H1 (cell line): ENCODE results near the gene SULF2. TPM values are rescaled to one million over a fixed set of nuclear protein-coding genes. Genes with fewer than 3 reads are reported as not detected.
"Not testable (repeated sequence)": the region's sequence is repeated elsewhere in the genome, so short reads cannot be mapped to it uniquely, and the experiment has no call there.

Experiments
- CTCF ChIA-PET: fragments of 300-600 bp; sonication (Branson Sonifier 250); formaldehyde crosslinking; loops from one replicate; lab custom pipeline; 2021; ENCODE audit not compliant: partially characterized antibody; lab: Charles Lee
- POLR2A ChIA-PET: fragments of 300-600 bp; sonication (Branson Sonifier 250); formaldehyde crosslinking; loops from one replicate; lab custom pipeline; 2021; ENCODE audit warnings: inconsistent platforms; ENCODE audit not compliant: partially characterized antibody; lab: Charles Lee
- DNase-seq, 2 experiments: peaks; one replicate each; pipeline versions ENCODE4 v3.0.0 to v3.0.0-alpha.2; 2010 to 2022; ENCODE audit warnings: low spot score in 2 of 2, low read depth in 1 of 2, mixed read lengths in 1 of 2
- FAIRE-seq: peaks from 2 replicates; lab custom pipeline; 2011; peaks lifted over from hg19 to GRCh38; lab: Jason Lieb, UNC
- H2AFZ ChIP-seq: 2 replicates; pipeline ENCODE4 v1.8.1; 2012; ENCODE audit warnings: low read length, inconsistent platforms
- H2AK5ac ChIP-seq: 2 replicates; pipeline ENCODE4 v1.6.1; 2013; ENCODE audit warnings: low read depth, low read length
- H2BK120ac ChIP-seq: replicated peaks from 2 replicates; pipeline ENCODE3; 2013; ENCODE audit warnings: low read depth, low read length, inconsistent platforms
- H2BK12ac ChIP-seq: 2 replicates; pipeline ENCODE4 v1.6.1; 2013; ENCODE audit warnings: low read depth, low read length
- H2BK15ac ChIP-seq: 2 replicates; pipeline ENCODE4 v1.6.1; 2013; ENCODE audit warnings: low read length
- H2BK20ac ChIP-seq: 2 replicates; pipeline ENCODE4 v1.6.1; 2013; ENCODE audit warnings: low read length
- H2BK5ac ChIP-seq: 2 replicates; pipeline ENCODE4 v1.6.1; 2013; ENCODE audit warnings: low read depth, low read length
- H3K14ac ChIP-seq: 2 replicates; pipeline ENCODE4 v1.6.1; 2013; ENCODE audit warnings: inconsistent platforms; ENCODE audit not compliant: insufficient read length
- H3K18ac ChIP-seq: 2 replicates; pipeline ENCODE4 v1.6.1; 2013; ENCODE audit warnings: low read length; ENCODE audit errors: extremely low read depth
- H3K23ac ChIP-seq: 2 replicates; pipeline ENCODE4 v1.6.1; 2013; ENCODE audit warnings: inconsistent platforms; ENCODE audit not compliant: insufficient read length
- H3K23me2 ChIP-seq: 2 replicates; pipeline ENCODE4 v1.6.1; 2013; ENCODE audit warnings: low read depth, low read length
- H3K27ac ChIP-seq: 2 replicates; pipeline ENCODE4 v1.6.1; 2011; ENCODE audit warnings: low read depth, low read length, inconsistent platforms
- H3K27me3 ChIP-seq, 4 experiments: replicated peaks in 1 of 4; 1 replicate in 1 of 4; 2 replicates in 3 of 4; pipeline versions ENCODE4 v1.6.1 to v1.8.1; 2011 to 2013; ENCODE audit warnings: low read length in 3 of 4, mild to moderate bottlenecking in 3 of 4, inconsistent platforms in 2 of 4, mixed read lengths in 2 of 4, moderate library complexity in 1 of 4; ENCODE audit not compliant: control insufficient read depth in 3 of 4, insufficient read depth in 3 of 4; ENCODE audit errors: extremely low read depth in 1 of 4
- H3K36me3 ChIP-seq, 4 experiments: 2 replicates each; pipeline versions ENCODE4 v1.6.1 to v1.8.1; 2011 to 2013; ENCODE audit warnings: mild to moderate bottlenecking in 4 of 4, low read length in 3 of 4, moderate library complexity in 2 of 4, control low read depth in 1 of 4, inconsistent platforms in 1 of 4; ENCODE audit not compliant: insufficient read depth in 4 of 4, control insufficient read depth in 2 of 4
- H3K4ac ChIP-seq: replicated peaks from 2 replicates; pipeline ENCODE3; 2013; ENCODE audit warnings: low read length, low read depth, mixed read lengths, inconsistent platforms; ENCODE audit not compliant: insufficient read length
- H3K4me1 ChIP-seq, 4 experiments: replicated peaks in 1 of 4; 1 replicate in 1 of 4; 2 replicates in 3 of 4; pipeline versions ENCODE4 v1.6.1 to v1.8.1; 2011 to 2013; ENCODE audit warnings: low read length in 3 of 4, inconsistent platforms in 2 of 4, mixed read lengths in 1 of 4; ENCODE audit not compliant: insufficient read depth in 4 of 4, control insufficient read depth in 3 of 4
- H3K4me2 ChIP-seq, 2 experiments: 2 replicates each; pipeline versions ENCODE4 v1.6.1 to v1.8.1; 2011 to 2013; ENCODE audit warnings: low read depth in 2 of 2, low read length in 2 of 2, control low read depth in 1 of 2, inconsistent platforms in 1 of 2, mild to moderate bottlenecking in 1 of 2; ENCODE audit not compliant: insufficient read depth in 1 of 2
- H3K4me3 ChIP-seq, 4 experiments: fragments of 200-600, 300-600 bp in 1 of 4; sonication (generic), shearing (Covaris generic), sonication (Bioruptor Twin) in 1 of 4; 2 replicates each; pipeline versions ENCODE4 v1.5.1 to v1.8.1; 2011 to 2016; ENCODE audit warnings: low read length in 4 of 4, low read depth in 3 of 4, control low read depth in 2 of 4, inconsistent platforms in 2 of 4, mild to moderate bottlenecking in 2 of 4, mixed read lengths in 1 of 4, moderate library complexity in 1 of 4; ENCODE audit not compliant: insufficient read depth in 2 of 4; ENCODE audit errors: extremely low read depth in 1 of 4
- H3K56ac ChIP-seq: replicated peaks from 2 replicates; pipeline ENCODE3; 2013; ENCODE audit warnings: low read depth, mild to moderate bottlenecking, mixed read lengths, low read length, inconsistent platforms; ENCODE audit not compliant: insufficient read length
- H3K79me1 ChIP-seq: 2 replicates; pipeline ENCODE4 v1.6.1; 2013; ENCODE audit warnings: low read depth, low read length, control low read depth
- H3K79me2 ChIP-seq, 2 experiments: 2 replicates each; pipeline versions ENCODE4 v1.6.1 to v1.8.1; 2012 to 2013; ENCODE audit warnings: low read length in 2 of 2, mild to moderate bottlenecking in 2 of 2, inconsistent platforms in 1 of 2; ENCODE audit not compliant: insufficient read depth in 2 of 2, control insufficient read depth in 1 of 2
- H3K9ac ChIP-seq, 4 experiments: replicated peaks in 1 of 4; 1 replicate in 1 of 4; 2 replicates in 3 of 4; pipeline versions ENCODE4 v1.6.1 to v1.8.1; 2011 to 2013; ENCODE audit warnings: low read depth in 3 of 4, low read length in 3 of 4, control low read depth in 2 of 4, mild to moderate bottlenecking in 2 of 4, moderate library complexity in 2 of 4, inconsistent platforms in 1 of 4; ENCODE audit errors: extremely low read depth in 1 of 4
- H3K9me3 ChIP-seq, 2 experiments: 2 replicates each; pipeline versions ENCODE4 v1.6.1 to v1.8.1; 2012 to 2013; ENCODE audit warnings: mild to moderate bottlenecking in 2 of 2, moderate library complexity in 2 of 2, control low read depth in 1 of 2, inconsistent platforms in 1 of 2, low read depth in 1 of 2, low read length in 1 of 2, mixed read lengths in 1 of 2; ENCODE audit not compliant: insufficient read depth in 2 of 2
- H4K20me1 ChIP-seq, 2 experiments: replicated peaks in 1 of 2; 2 replicates each; pipeline versions ENCODE3 to v1.8.1; 2011 to 2013; ENCODE audit warnings: inconsistent platforms in 2 of 2, low read length in 2 of 2, mild to moderate bottlenecking in 1 of 2; ENCODE audit not compliant: insufficient read depth in 2 of 2, control insufficient read depth in 1 of 2
- H4K5ac ChIP-seq: 2 replicates; pipeline ENCODE4 v1.6.1; 2013; ENCODE audit warnings: low read length, low read depth, mixed read lengths, inconsistent platforms; ENCODE audit not compliant: insufficient read length
- H4K8ac ChIP-seq: 2 replicates; pipeline ENCODE4 v1.8.0; 2013; ENCODE audit warnings: mild to moderate bottlenecking, moderate library complexity, low read length, inconsistent platforms; ENCODE audit not compliant: insufficient read depth; ENCODE audit errors: extremely low read depth
- H4K91ac ChIP-seq: replicated peaks from 2 replicates; pipeline ENCODE3; 2013; ENCODE audit warnings: low read length, mixed read lengths, inconsistent platforms; ENCODE audit not compliant: insufficient read length
- WGBS, 2 experiments: shearing (Covaris generic) in 1 of 2; methylation state at CpG; one replicate each; pipeline versions ENCODE4 v1.1.6 to v1.1.7; 2013 to 2015; ENCODE audit warnings: low lambda C conversion rate in 2 of 2, mixed read lengths in 2 of 2, inconsistent platforms in 1 of 2, low coverage in 1 of 2, missing lambda C conversion rate in 1 of 2; ENCODE audit not compliant: insufficient replicate concordance in 2 of 2, insufficient coverage in 1 of 2, insufficient read length in 1 of 2; ENCODE audit errors: extremely low coverage in 1 of 2, missing lambda C conversion rate in 1 of 2; 5-methylcytosine and 5-hydroxymethylcytosine counted together
- polyA plus RNA-seq, 7 experiments: library from polyadenylated mRNA; depleted of rRNA in 3 of 7; stranded (reverse) in 5 of 7; unstranded in 2 of 7; fragments of >200 nt in 5 of 7; fragments of 200-250 nt in 2 of 7; gene quantifications; 1 replicate in 5 of 7; 2 replicates in 1 of 7; 4 replicates in 1 of 7; pipeline versions ENCODE4 v1.2.1 to v1.2.3, GENCODE V29; 2011 to 2013; ENCODE audit warnings: missing spikeins in 2 of 7, mixed read lengths in 2 of 7
- total RNA-seq: library from RNA; stranded (reverse); fragmentation: NEBNext Ultra II Directional; extraction: Animal tissue kit (Norgen Biotek cat#: 25700); gene quantifications from 2 replicates; pipeline ENCODE4 v1.2.1, GENCODE V29; 2021

The SULF2 gene
- total and polyA plus RNA-seq, 2 of the 8 experiments (the other 6 are each of a cell fraction or from before 2014, with no cell fraction given), result 15.7 to 28.2 TPM

DNA sequence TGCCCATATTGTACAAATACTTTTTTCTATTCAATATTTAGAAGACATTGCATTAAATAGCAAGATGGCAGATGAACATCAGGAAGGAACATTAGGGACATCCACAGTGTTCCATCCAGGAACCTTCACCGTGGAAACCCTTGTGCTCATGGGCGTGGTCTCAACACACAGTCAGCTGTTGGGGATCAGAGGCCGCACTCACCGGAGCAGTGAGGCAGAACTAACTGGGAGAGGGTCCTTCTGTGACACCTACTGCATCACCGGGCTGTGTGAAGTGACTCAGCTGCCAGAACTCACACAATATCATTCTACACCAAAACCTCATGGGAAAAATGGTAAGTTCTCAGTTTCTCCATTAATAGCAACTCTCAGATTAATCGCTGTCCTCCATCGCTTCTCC is 46.4 kb upstream of the SULF2 start:
- H3K4me3 ChIP-seq, H3K14ac ChIP-seq, H3K4me1 ChIP-seq, H3K27ac ChIP-seq, H4K8ac ChIP-seq, H3K23me2 ChIP-seq, H3K23ac ChIP-seq, H2BK5ac ChIP-seq, H3K79me1 ChIP-seq, DNase-seq, H3K18ac ChIP-seq, H2BK15ac ChIP-seq, H3K9ac ChIP-seq, H3K27me3 ChIP-seq, H2BK12ac ChIP-seq, H3K56ac ChIP-seq, H4K91ac ChIP-seq, H3K79me2 ChIP-seq, H4K5ac ChIP-seq, H2AK5ac ChIP-seq, CTCF ChIA-PET, FAIRE-seq, H4K20me1 ChIP-seq, H3K36me3 ChIP-seq, H3K4ac ChIP-seq, H3K4me2 ChIP-seq, H3K9me3 ChIP-seq, H2BK120ac ChIP-seq, H2AFZ ChIP-seq, H2BK20ac ChIP-seq, POLR2A ChIA-PET: not testable (repeated sequence)
- no CpG with 5 or more reads among the region's 7 CpGs for WGBS, 2 experiments

DNA sequence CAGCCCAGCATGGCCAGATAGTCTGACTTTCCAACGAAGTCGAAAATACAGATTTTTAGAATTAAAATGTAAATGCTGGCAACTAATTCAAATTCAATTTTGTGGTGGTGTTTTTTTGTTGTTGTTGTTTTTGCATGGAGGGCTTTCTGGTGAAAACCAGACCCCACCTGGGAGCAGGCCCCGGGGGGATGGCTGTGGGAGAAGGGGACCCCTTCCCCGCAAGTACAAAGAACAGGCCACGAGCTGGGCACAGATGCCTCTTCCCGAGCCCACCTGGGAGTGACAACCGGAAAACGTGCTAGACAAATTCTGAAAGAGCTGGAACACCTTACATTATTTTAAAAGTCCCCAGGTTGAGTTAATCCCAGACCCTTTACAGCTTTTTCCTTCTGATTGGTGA is 41.4 kb upstream of the SULF2 start:
- H3K56ac ChIP-seq, FAIRE-seq, H3K79me2 ChIP-seq, H2AFZ ChIP-seq, H3K36me3 ChIP-seq, H2BK12ac ChIP-seq, H3K14ac ChIP-seq, H3K18ac ChIP-seq, H2BK15ac ChIP-seq, H4K91ac ChIP-seq, H3K23me2 ChIP-seq, H2BK120ac ChIP-seq, H4K20me1 ChIP-seq, POLR2A ChIA-PET, H4K5ac ChIP-seq, H3K4ac ChIP-seq, H3K4me1 ChIP-seq, H3K27me3 ChIP-seq, DNase-seq, H2BK5ac ChIP-seq, H3K79me1 ChIP-seq, H2BK20ac ChIP-seq, H4K8ac ChIP-seq, H3K27ac ChIP-seq, H3K9me3 ChIP-seq, H3K9ac ChIP-seq, H3K23ac ChIP-seq, H3K4me3 ChIP-seq, CTCF ChIA-PET, H2AK5ac ChIP-seq, H3K4me2 ChIP-seq: not testable (repeated sequence)
- 81% methylated on average over 8 of the region's 8 CpGs; no CpG with 5 or more reads in 1 of the 2 experiments for WGBS, 2 experiments
